ENCODE measurements around the gene ALK.

The ALK gene

GRCh38 chr2:29229640-29230039 lies 691.7 kb downstream of the ALK start:
- no peak for DNase-seq

GRCh38 chr2:29228947-29229346 lies 692.4 kb downstream of the ALK start:
- DNase-seq: no peak

- DNase-seq: no peak
These were observed 693.3 kb downstream of the ALK start for GRCh38 chr2:29227935-29228675.

- no peak for DNase-seq
These were observed 694.6 kb downstream of the ALK start for GRCh38 chr2:29226808-29227207.

GRCh38 chr2:29226375-29226774 lies 695.0 kb downstream of the ALK start:
- no peak for DNase-seq

GRCh38 chr2:29225814-29226213 lies 695.6 kb downstream of the ALK start:
- no peak for DNase-seq

GRCh38 chr2:29224693-29225551 lies 696.5 kb downstream of the ALK start:
- no peak for DNase-seq

GRCh38 chr2:29223851-29224692 lies 697.3 kb downstream of the ALK start:
- DNase-seq: peak; percentile 28 to 43

- DNase-seq: no peak
These were observed 698.1 kb downstream of the ALK start for GRCh38 chr2:29223257-29223656.

- no peak for DNase-seq
These were observed 698.8 kb downstream of the ALK start for GRCh38 chr2:29222381-29223179.

GRCh38 chr2:29220506-29221270 lies 700.7 kb downstream of the ALK start:
- no peak for DNase-seq

GRCh38 chr2:29219374-29219773 lies 702.0 kb downstream of the ALK start:
- DNase-seq: no peak

- no peak for DNase-seq
These were observed 702.7 kb downstream of the ALK start for GRCh38 chr2:29218550-29219125.

- no peak for DNase-seq
These were observed 703.3 kb downstream of the ALK start for GRCh38 chr2:29218071-29218470.

- DNase-seq: no peak
These were observed 704.8 kb downstream of the ALK start for GRCh38 chr2:29216609-29216909.

GRCh38 chr2:29215739-29216608 lies 705.4 kb downstream of the ALK start:
- DNase-seq: no peak

- no peak for DNase-seq
These were observed 706.3 kb downstream of the ALK start for GRCh38 chr2:29215073-29215472.

GRCh38 chr2:29213888-29214291 lies 707.5 kb downstream of the ALK start:
- DNase-seq: no peak

- no peak for DNase-seq
These were observed 709.4 kb downstream of the ALK start for GRCh38 chr2:29212009-29212408.

GRCh38 chr2:29209551-29209950 lies 711.8 kb downstream of the ALK start:
- DNase-seq: no peak
